ENCODE results near the gene LBHD2.

Gene LBHD2

GRCh38 chr14:103130965-103131364 is 47.0 kb downstream of the LBHD2 start:
- H3K4ac ChIP-seq (ENCODE audit: low read depth, low read length) = no peak overlapping the region
- H3K4me1 ChIP-seq (ENCODE audit: control insufficient read depth in 1 of 2, insufficient read depth in 2 of 2, low read length in 2 of 2) = peaks cover 21 to 37% of the 10 kb centered on the region in 2 experiments
- H2BK12ac ChIP-seq (ENCODE audit: low read length) = no peak overlapping the region
- H4K8ac ChIP-seq (ENCODE audit: low read depth, low read length) = no peak overlapping the region
- peak in 1 of 2 donors; percentile 56 for DNase-seq
- H2AK5ac ChIP-seq (ENCODE audit: low read length) = peak overlapping the region; percentile 16
- no CpG with 5 or more reads among the region's 8 CpGs for WGBS (ENCODE audit: extremely low coverage, insufficient coverage, insufficient read length)
- H3K27me3 ChIP-seq (ENCODE audit: insufficient read depth, low read length) = peaks cover 3% of the 10 kb centered on the region
- no peak overlapping the region for H2AFZ ChIP-seq (ENCODE audit: insufficient read depth, low read length, poor library complexity)
- no peak overlapping the region for H4K12ac ChIP-seq (ENCODE audit: low read depth, low read length)
- no peak overlapping the region for H2BK5ac ChIP-seq (ENCODE audit: low read depth, low read length, poor library complexity)
- H3K79me2 ChIP-seq (ENCODE audit: control insufficient read depth, insufficient read depth, low read length, poor library complexity) = no peaks in the 10 kb centered on the region
- peaks cover 8 to 9% of the 10 kb centered on the region in 2 experiments for H3K36me3 ChIP-seq (ENCODE audit: control insufficient read depth in 1 of 2, insufficient read depth in 2 of 2, low read length in 2 of 2)
- no peak overlapping the region for H3K4me2 ChIP-seq (ENCODE audit: low read length)
- no peak overlapping the region for H3K27ac ChIP-seq (ENCODE audit: low read depth, low read length)
- peaks cover 3% of the 10 kb centered on the region for H3K9me3 ChIP-seq (ENCODE audit: insufficient read depth, low read depth, low read length)
- H3K79me1 ChIP-seq (ENCODE audit: low read length) = no peaks in the 10 kb centered on the region
- no peak overlapping the region for H4K91ac ChIP-seq (ENCODE audit: low read depth, low read length)
- no peak overlapping the region for H3K4me3 ChIP-seq (ENCODE audit: low read depth, low read length)
- H3K18ac ChIP-seq (ENCODE audit: low read length) = no peak overlapping the region
- no peak overlapping the region for H2BK120ac ChIP-seq (ENCODE audit: insufficient read depth, low read length, poor library complexity)
- no peak overlapping the region for H3K14ac ChIP-seq (ENCODE audit: low read length)
- no peak overlapping the region for H3K23ac ChIP-seq (ENCODE audit: low read length)
- H3K9ac ChIP-seq (ENCODE audit: low read length) = no peak overlapping the region

- Histone ChIP-seq H2BK5ac (ENCODE audit: low read depth, low read length, poor library complexity) (no peak overlapping the region), H2AK5ac (ENCODE audit: low read length) (no peak overlapping the region), H3K4me2 (ENCODE audit: low read length) (no peak overlapping the region), H3K23ac (ENCODE audit: low read length) (no peak overlapping the region), H3K4me1 (ENCODE audit: control insufficient read depth in 1 of 2, insufficient read depth in 2 of 2, low read length in 2 of 2) (peaks cover 22 to 41% of the 10 kb centered on the region in 2 experiments), H3K18ac (ENCODE audit: low read length) (no peak overlapping the region), H3K27ac (ENCODE audit: low read depth, low read length) (no peak overlapping the region), H2BK12ac (ENCODE audit: low read length) (no peak overlapping the region), H3K9ac (ENCODE audit: low read length) (no peak overlapping the region), H3K4ac (ENCODE audit: low read depth, low read length) (no peak overlapping the region), H4K91ac (ENCODE audit: low read depth, low read length) (no peak overlapping the region), H3K79me1 (ENCODE audit: low read length) (peaks cover under 1% of the 10 kb centered on the region), H2BK120ac (ENCODE audit: insufficient read depth, low read length, poor library complexity) (no peak overlapping the region), H4K12ac (ENCODE audit: low read depth, low read length) (no peak overlapping the region), H3K4me3 (ENCODE audit: low read depth, low read length) (no peak overlapping the region), H4K8ac (ENCODE audit: low read depth, low read length) (no peak overlapping the region), H3K14ac (ENCODE audit: low read length) (no peak overlapping the region), H3K27me3 (ENCODE audit: insufficient read depth, low read length) (no peaks in the 10 kb centered on the region), H3K36me3 (ENCODE audit: control insufficient read depth in 1 of 2, insufficient read depth in 2 of 2, low read length in 2 of 2) (peaks cover 8 to 9% of the 10 kb centered on the region in 2 experiments), H3K79me2 (ENCODE audit: control insufficient read depth, insufficient read depth, low read length, poor library complexity) (no peaks in the 10 kb centered on the region), H2AFZ (ENCODE audit: insufficient read depth, low read length, poor library complexity) (no peak overlapping the region), H3K9me3 (ENCODE audit: insufficient read depth, low read depth, low read length) (peaks cover 3% of the 10 kb centered on the region)
- no CpG with 5 or more reads among the region's 9 CpGs for WGBS (ENCODE audit: extremely low coverage, insufficient coverage, insufficient read length)
- no peak for DNase-seq
Observed at GRCh38 chr14:103131580-103131979, 47.6 kb downstream of the LBHD2 start.

- no peak overlapping the region for H4K12ac ChIP-seq (ENCODE audit: low read depth, low read length)
- H2AK5ac ChIP-seq (ENCODE audit: low read length) = no peak overlapping the region
- no peak overlapping the region for H3K23ac ChIP-seq (ENCODE audit: low read length)
- H3K4ac ChIP-seq (ENCODE audit: low read depth, low read length) = no peak overlapping the region
- peaks cover 27 to 42% of the 10 kb centered on the region in 2 experiments for H3K4me1 ChIP-seq (ENCODE audit: control insufficient read depth in 1 of 2, insufficient read depth in 2 of 2, low read length in 2 of 2)
- peaks cover 8% of the 10 kb centered on the region for H3K79me1 ChIP-seq (ENCODE audit: low read length)
- H4K91ac ChIP-seq (ENCODE audit: low read depth, low read length) = no peak overlapping the region
- no CpG with 5 or more reads among the region's 39 CpGs for WGBS (ENCODE audit: extremely low coverage, insufficient coverage, insufficient read length)
- H3K4me2 ChIP-seq (ENCODE audit: low read length) = no peak overlapping the region
- no peak overlapping the region for H3K18ac ChIP-seq (ENCODE audit: low read length)
- H3K9ac ChIP-seq (ENCODE audit: low read length) = no peak overlapping the region
- H3K27ac ChIP-seq (ENCODE audit: low read depth, low read length) = no peak overlapping the region
- no peak overlapping the region for H4K8ac ChIP-seq (ENCODE audit: low read depth, low read length)
- no peak overlapping the region for H2BK120ac ChIP-seq (ENCODE audit: insufficient read depth, low read length, poor library complexity)
- no peaks in the 10 kb centered on the region for H3K27me3 ChIP-seq (ENCODE audit: insufficient read depth, low read length)
- no peak overlapping the region for H3K14ac ChIP-seq (ENCODE audit: low read length)
- no peak overlapping the region for H3K4me3 ChIP-seq (ENCODE audit: low read depth, low read length)
- no peaks in the 10 kb centered on the region for H3K79me2 ChIP-seq (ENCODE audit: control insufficient read depth, insufficient read depth, low read length, poor library complexity)
- H2AFZ ChIP-seq (ENCODE audit: insufficient read depth, low read length, poor library complexity) = no peak overlapping the region
- no peak overlapping the region for H2BK5ac ChIP-seq (ENCODE audit: low read depth, low read length, poor library complexity)
- no peak overlapping the region for H2BK12ac ChIP-seq (ENCODE audit: low read length)
- peaks cover 8 to 9% of the 10 kb centered on the region in 2 experiments for H3K36me3 ChIP-seq (ENCODE audit: control insufficient read depth in 1 of 2, insufficient read depth in 2 of 2, low read length in 2 of 2)
- H3K9me3 ChIP-seq (ENCODE audit: insufficient read depth, low read depth, low read length) = peaks cover 3% of the 10 kb centered on the region
- no peak for DNase-seq
Observed at GRCh38 chr14:103132381-103133209, 48.6 kb downstream of the LBHD2 start.

GRCh38 chr14:103133210-103134140 is 49.5 kb downstream of the LBHD2 start:
- Histone ChIP-seq H4K91ac (ENCODE audit: low read depth, low read length) (no peak overlapping the region), H3K23ac (ENCODE audit: low read length) (no peak overlapping the region), H3K27ac (ENCODE audit: low read depth, low read length) (no peak overlapping the region), H4K12ac (ENCODE audit: low read depth, low read length) (no peak overlapping the region), H4K8ac (ENCODE audit: low read depth, low read length) (no peak overlapping the region), H3K4ac (ENCODE audit: low read depth, low read length) (no peak overlapping the region), H3K4me1 (ENCODE audit: control insufficient read depth in 1 of 2, insufficient read depth in 2 of 2, low read length in 2 of 2) (peaks cover 34 to 51% of the 10 kb centered on the region in 2 experiments), H3K79me2 (ENCODE audit: control insufficient read depth, insufficient read depth, low read length, poor library complexity) (no peaks in the 10 kb centered on the region), H3K27me3 (ENCODE audit: insufficient read depth, low read length) (no peaks in the 10 kb centered on the region), H3K14ac (ENCODE audit: low read length) (no peak overlapping the region), H2BK120ac (ENCODE audit: insufficient read depth, low read length, poor library complexity) (no peak overlapping the region), H2AFZ (ENCODE audit: insufficient read depth, low read length, poor library complexity) (no peak overlapping the region), H3K4me3 (ENCODE audit: low read depth, low read length) (no peak overlapping the region), H3K36me3 (ENCODE audit: control insufficient read depth in 1 of 2, insufficient read depth in 2 of 2, low read length in 2 of 2) (peaks cover 8 to 9% of the 10 kb centered on the region in 2 experiments), H3K9ac (ENCODE audit: low read length) (no peak overlapping the region), H3K18ac (ENCODE audit: low read length) (no peak overlapping the region), H2BK5ac (ENCODE audit: low read depth, low read length, poor library complexity) (no peak overlapping the region), H3K4me2 (ENCODE audit: low read length) (no peak overlapping the region), H3K79me1 (ENCODE audit: low read length) (peaks cover 14% of the 10 kb centered on the region), H2BK12ac (ENCODE audit: low read length) (no peak overlapping the region), H2AK5ac (ENCODE audit: low read length) (no peak overlapping the region), H3K9me3 (ENCODE audit: insufficient read depth, low read depth, low read length) (peaks cover 3% of the 10 kb centered on the region)
- WGBS (ENCODE audit: extremely low coverage, insufficient coverage, insufficient read length) = no CpG with 5 or more reads among the region's 25 CpGs
- no peak for DNase-seq

Data from trophoblast cell (in vitro differentiated cells and primary cell).